ENCODE measurements around the gene C16orf86.

Gene C16orf86

DNA sequence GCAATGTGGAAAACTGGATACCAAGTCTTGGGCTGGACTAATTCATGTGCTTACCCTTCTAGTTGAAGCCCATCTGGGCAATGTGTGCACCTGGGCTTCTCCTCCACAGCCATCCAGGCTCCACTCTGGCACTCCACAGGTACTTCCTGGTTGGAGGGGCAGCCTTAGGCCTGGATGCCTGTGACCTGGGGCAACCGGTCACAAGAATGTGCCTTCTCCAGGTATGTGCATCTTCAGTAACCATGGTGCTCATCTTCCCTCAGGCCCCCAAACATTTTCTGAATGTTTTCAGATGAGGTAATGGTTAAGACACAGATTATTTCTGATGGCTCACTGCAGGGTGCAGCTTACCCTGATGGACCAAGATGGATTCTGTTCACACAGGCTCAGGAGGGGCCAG lies 11.1 kb downstream of the C16orf86 start:
- TF ChIP-seq, protein P1, sequence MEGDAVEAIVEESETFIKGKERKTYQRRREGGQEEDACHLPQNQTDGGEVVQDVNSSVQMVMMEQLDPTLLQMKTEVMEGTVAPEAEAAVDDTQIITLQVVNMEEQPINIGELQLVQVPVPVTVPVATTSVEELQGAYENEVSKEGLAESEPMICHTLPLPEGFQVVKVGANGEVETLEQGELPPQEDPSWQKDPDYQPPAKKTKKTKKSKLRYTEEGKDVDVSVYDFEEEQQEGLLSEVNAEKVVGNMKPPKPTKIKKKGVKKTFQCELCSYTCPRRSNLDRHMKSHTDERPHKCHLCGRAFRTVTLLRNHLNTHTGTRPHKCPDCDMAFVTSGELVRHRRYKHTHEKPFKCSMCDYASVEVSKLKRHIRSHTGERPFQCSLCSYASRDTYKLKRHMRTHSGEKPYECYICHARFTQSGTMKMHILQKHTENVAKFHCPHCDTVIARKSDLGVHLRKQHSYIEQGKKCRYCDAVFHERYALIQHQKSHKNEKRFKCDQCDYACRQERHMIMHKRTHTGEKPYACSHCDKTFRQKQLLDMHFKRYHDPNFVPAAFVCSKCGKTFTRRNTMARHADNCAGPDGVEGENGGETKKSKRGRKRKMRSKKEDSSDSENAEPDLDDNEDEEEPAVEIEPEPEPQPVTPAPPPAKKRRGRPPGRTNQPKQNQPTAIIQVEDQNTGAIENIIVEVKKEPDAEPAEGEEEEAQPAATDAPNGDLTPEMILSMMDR (IDR thresholded peaks at IDR 0.05) = no peak

DNA sequence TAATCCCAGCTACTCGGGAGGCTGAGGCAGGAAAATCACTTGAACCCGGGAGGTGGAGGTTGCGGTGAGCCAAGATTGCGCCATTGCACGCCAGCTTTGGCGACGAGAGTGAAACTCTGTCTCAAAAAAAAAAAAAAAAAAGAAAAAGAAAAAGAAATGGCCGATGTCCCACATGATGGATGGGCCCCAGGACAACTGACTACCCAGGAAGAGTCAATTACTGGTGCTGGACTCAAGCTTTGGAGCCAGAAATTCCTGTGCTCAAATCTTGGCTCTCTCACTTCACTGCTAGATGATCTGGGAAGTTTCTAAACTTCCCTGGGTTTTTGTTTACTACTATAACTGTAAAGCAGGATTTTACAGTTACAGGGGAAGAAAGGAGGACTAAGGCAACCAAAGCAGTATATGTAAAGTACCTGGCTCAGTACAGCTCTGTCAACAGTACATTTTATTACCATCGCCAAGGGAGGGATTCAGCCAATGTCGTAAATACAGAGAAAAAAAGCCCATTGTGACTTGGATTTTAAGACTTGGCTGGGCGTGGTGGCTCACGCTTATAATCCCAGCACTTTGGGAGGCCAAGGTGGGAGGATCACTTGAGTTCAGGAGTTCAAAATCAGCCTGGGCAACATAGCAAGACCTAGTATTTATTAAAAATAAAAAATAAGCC lies 11.9 kb downstream of the C16orf86 start:
- TF ChIP-seq, protein P1 (IDR thresholded peaks at IDR 0.05) = no peak

DNA sequence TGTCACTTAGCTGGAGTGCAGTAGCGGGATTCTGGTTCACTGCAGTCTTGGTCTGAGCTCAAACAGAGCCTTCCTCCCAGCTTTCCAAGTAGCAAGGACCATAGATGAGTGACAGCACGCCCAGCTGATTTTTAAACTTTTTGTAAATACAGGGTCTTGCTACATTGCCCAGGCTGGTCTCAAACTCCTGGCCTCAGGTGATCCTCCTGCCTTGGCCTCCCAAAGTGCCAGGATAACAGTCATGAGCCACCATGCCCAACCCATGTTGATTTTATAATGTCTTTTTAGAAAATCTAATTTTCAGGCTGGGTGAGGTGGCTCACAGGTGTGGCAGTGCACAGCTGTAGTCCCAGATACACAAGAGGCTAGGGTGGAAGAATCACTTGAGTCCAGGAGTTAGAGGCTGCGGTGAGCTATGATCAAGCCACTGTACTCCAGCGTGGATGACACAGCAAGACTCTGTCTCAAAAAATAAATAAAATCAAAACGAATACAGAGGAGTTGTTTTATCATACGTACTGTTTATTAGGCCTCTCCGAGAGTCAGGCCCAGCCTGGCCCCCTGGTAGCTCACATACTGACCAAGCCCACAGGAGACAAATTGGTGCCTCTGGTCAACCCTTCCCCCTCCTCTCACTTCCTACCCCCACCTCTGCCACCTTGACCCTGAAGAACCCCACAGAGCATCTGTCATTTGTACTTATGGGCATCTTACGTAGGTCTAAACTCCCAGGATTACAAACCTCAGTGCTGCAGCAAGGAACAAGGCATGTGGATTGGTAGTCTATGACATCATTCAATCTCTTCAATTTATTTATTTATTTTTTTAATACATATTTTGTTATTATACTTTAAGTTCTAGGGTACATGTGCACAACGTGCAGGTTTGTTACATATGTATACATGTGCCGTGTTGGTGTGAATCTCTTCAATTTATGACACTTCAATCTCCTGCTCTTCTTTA lies 13.6 kb downstream of the C16orf86 start:
- TF ChIP-seq, protein P1 (IDR thresholded peaks at IDR 0.05) = no peak

- TF ChIP-seq, protein P1 (IDR thresholded peaks at IDR 0.05) = no peak
Observed at GRCh38 chr16:67683767-67684166, 17.2 kb downstream of the C16orf86 start.

- TF ChIP-seq, protein P1 (IDR thresholded peaks at IDR 0.05) = no peak
Observed at GRCh38 chr16:67685388-67686112, 18.9 kb downstream of the C16orf86 start.

GRCh38 chr16:67694611-67695010 lies 28.0 kb downstream of the C16orf86 start:
- TF ChIP-seq, protein P1 (IDR thresholded peaks at IDR 0.05) = no peak

DNA sequence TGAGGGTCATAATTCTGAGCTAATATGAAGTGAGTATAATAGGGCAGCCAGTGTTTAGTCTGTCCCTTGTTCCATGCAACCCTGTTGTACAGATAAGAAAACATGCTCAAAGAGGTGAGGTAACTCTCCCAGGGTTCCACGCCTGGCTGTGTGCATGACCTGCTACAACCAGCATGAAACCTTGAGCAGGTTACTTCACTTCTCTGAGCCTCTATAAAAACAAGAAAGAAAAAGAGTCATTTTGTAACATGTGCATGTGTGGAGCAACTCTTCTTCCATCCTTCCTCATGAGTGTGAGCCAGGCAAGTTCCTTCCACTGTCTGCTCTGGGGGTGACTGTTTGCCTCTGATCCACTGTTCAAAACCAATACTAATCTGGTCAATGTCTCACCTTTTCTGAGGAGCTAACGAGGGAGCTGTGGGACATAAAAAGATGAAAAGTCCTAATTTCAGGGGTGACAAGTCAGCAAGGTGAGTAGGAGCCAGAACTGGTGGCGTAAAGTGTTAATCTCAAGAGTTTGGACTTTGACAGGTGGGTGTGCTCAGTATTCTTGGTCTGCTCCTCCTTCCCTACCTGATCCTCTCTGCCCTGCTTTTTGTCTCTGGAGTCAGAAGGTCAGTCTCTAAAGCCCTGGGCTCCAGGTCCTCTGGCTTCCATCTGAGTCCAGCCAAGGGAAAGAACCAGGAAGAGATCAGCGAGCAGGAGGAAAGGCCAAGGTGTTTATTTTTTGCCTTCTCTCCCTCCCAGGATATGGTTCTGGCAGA lies 31.0 kb downstream of the C16orf86 start:
- TF ChIP-seq, protein P1 (IDR thresholded peaks at IDR 0.05) = no peak

All from LNCAP (cell line).